Tibial artery (tissue), 4 donors: Measurements from ENCODE around the gene SPEG.

Source experiments
- DNase-seq, 2 donors: peaks; one replicate each; pipeline ENCODE4 v3.0.0-alpha.2; 2019
- H3K27ac ChIP-seq, 2 donors: fragments of 200-600 bp; sonication (generic) in 1 of 2; 1 replicate in 1 of 2; 2 replicates in 1 of 2; pipeline ENCODE4 v1.5.1; 2018 to 2019; ENCODE audit warnings: mild to moderate bottlenecking in 1 of 2
- H3K27me3 ChIP-seq, 2 donors: fragments of 200-600 bp; sonication (generic) in 1 of 2; one replicate each; pipeline versions ENCODE4 v1.5.1 to v1.6.0; 2016 to 2019
- H3K36me3 ChIP-seq, 3 donors: fragments of 200-600 bp; sonication (generic) in 2 of 3; one replicate each; pipeline ENCODE4 v1.5.1; 2016 to 2019; ENCODE audit warnings: mild to moderate bottlenecking in 2 of 3
- H3K4me1 ChIP-seq, 4 donors: fragments of 200-600 bp; sonication (generic) in 2 of 4; 1 replicate in 3 of 4; 2 replicates in 1 of 4; pipeline ENCODE4 v1.5.1; 2016 to 2019
- H3K4me3 ChIP-seq, 2 donors: fragments of 200-600 bp; sonication (generic) in 1 of 2; 1 replicate in 1 of 2; 2 replicates in 1 of 2; pipeline ENCODE4 v1.5.1; 2018 to 2019; ENCODE audit warnings: mild to moderate bottlenecking in 2 of 2
- H3K9me3 ChIP-seq, 3 donors: fragments of 200-600 bp; sonication (generic) in 1 of 3; one replicate each; pipeline ENCODE4 v1.5.1; 2016 to 2019
- intact Hi-C: fragments of 100-400 bp; cut with DNase I; formaldehyde crosslinking; loops from one replicate; pipeline ENCODE4 v1.15.0; 2023; ENCODE audit warnings: low total_unique reads
- TF ChIP-seq, protein P1 (sequence below), 2 experiments: fragments of 200-600 bp in 1 of 2; fragments of 450-650 bp in 1 of 2; IDR thresholded peaks; one replicate each; pipeline ENCODE4 v1.5.1; 2017 to 2019; ENCODE audit warnings: antibody characterized with exemption in 2 of 2, mild to moderate bottlenecking in 1 of 2, moderate library complexity in 1 of 2

The SPEG gene

DNA sequence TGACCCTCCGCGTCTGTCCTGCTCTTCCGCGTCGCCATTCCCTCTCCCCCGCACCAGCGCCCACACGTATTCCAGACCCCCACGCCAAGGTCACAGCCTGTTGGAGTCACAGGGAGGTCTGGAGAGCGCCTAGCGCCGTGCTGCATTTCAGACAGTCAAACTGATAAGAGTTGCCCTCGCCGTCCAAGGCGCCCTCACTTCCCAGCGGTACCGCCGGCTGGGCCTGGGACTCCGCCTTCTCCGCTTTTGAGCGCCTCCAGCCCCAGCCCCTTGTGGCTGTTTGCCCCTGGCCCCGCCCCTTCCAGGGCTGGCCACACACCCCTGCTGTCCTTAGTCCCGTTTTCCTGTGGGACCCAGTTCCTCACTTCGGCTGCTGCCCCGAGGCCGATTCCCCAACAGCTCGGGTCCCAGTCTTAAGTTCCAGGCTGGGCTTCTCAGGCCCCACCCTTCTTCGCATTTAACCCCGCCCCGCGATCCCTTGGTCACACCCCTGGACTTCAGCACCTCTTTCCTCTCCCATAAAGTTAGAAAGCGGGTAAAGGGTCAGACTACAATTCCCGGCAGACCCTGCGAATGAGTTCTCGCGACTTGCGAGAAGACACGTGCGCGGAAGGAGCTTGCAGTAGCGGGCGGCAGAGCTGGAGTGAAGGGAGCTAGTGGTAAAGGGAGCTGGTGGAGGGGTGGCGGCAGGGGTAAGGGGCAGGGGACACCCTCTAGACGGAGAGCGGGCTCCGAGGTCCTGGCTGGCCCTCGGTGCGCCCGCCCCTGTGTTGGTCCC lies 63.8 kb downstream of the SPEG start, which contains the start of gene GMPPA:
Gene GMPPA (plus strand): TSS at position 612 of the 778 bp plus-strand sequence. CDS start 1,085 bp downstream, outside the sequence.
- no peaks in the 10 kb centered on the region for H3K27me3 ChIP-seq
- intact Hi-C loops = no loop called here
- H3K4me1 ChIP-seq = peaks cover 0 to 46% (median 41%) of the 10 kb centered on the region in 4 donors

DNA sequence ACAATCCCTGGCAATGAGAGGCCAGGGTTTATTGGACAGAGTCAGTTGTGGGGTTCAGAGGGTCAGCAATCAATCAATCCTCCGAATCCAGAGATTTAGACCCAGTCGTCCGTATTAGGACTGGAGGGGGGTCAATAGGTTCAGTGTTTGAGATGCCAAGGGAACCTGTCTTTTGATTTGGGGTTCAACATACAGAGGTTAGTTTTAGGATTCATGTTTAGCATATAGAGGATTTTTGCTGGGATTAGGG lies 64.3 kb downstream of the SPEG start:
- Histone ChIP-seq H3K27ac (peak overlapping the region; percentile 96 to 99), H3K36me3 (peaks cover 12 to 27% (median 24%) of the 10 kb centered on the region in 3 donors), H3K27me3 (no peaks in the 10 kb centered on the region), H3K4me3 (peak overlapping the region; percentile 69 to 73), H3K4me1 (peaks cover 0 to 46% (median 41%) of the 10 kb centered on the region in 4 donors), H3K9me3 (no peaks in the 10 kb centered on the region)
- intact Hi-C loops = no loop called here
- no peak for DNase-seq
- TF ChIP-seq, protein P1, sequence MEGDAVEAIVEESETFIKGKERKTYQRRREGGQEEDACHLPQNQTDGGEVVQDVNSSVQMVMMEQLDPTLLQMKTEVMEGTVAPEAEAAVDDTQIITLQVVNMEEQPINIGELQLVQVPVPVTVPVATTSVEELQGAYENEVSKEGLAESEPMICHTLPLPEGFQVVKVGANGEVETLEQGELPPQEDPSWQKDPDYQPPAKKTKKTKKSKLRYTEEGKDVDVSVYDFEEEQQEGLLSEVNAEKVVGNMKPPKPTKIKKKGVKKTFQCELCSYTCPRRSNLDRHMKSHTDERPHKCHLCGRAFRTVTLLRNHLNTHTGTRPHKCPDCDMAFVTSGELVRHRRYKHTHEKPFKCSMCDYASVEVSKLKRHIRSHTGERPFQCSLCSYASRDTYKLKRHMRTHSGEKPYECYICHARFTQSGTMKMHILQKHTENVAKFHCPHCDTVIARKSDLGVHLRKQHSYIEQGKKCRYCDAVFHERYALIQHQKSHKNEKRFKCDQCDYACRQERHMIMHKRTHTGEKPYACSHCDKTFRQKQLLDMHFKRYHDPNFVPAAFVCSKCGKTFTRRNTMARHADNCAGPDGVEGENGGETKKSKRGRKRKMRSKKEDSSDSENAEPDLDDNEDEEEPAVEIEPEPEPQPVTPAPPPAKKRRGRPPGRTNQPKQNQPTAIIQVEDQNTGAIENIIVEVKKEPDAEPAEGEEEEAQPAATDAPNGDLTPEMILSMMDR (IDR thresholded peaks at IDR 0.05) = no peak

More for the DNA sequence above, 63.8 kb downstream of the SPEG start, which contains the start of gene GMPPA:
- DNase-seq = peak; percentile 98 to 99
- Histone ChIP-seq H3K27ac (peak within 1 kb of the TSS; percentile 96 to 99), H3K36me3 (peaks cover 9 to 24% (median 19%) of the 10 kb centered on the region in 3 donors), H3K4me3 (peak within 1 kb of the TSS; percentile 69 to 73), H3K9me3 (no peaks in the 10 kb centered on the region)
- TF ChIP-seq, protein P1 (IDR thresholded peaks at IDR 0.05) = peak; percentile 12 to 27

DNA sequence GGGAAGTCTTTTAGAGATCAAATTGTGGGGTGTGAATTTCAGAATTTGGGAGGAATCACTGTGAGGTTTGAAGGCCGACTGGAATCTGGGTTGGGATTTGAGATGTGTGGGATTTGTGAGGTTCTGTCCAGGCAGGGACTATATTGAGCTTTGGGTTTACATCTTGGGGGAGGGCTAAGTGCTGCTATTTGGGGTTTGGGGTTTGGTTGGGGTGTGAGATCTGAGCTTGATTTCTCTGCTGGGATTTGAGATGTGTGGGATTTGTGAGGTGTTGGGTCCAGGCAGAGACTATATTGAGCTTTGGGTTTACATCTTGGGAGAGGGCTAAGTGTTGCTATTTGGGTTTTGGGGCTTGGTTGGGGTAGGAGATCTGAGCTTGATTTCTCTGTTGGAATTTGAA lies 64.9 kb downstream of the SPEG start:
- TF ChIP-seq, protein P1 (IDR thresholded peaks at IDR 0.05) = no peak
- H3K9me3 ChIP-seq = no peaks in the 10 kb centered on the region
- peaks cover 0 to 46% (median 40%) of the 10 kb centered on the region in 4 donors for H3K4me1 ChIP-seq
- no peak for DNase-seq
- intact Hi-C loops = no loop called here
- no peaks in the 10 kb centered on the region for H3K27me3 ChIP-seq
- H3K4me3 ChIP-seq = peak overlapping the region; percentile 69 to 73
- peak overlapping the region; percentile 96 to 99 for H3K27ac ChIP-seq
- peaks cover 17 to 33% (median 30%) of the 10 kb centered on the region in 3 donors for H3K36me3 ChIP-seq

DNA sequence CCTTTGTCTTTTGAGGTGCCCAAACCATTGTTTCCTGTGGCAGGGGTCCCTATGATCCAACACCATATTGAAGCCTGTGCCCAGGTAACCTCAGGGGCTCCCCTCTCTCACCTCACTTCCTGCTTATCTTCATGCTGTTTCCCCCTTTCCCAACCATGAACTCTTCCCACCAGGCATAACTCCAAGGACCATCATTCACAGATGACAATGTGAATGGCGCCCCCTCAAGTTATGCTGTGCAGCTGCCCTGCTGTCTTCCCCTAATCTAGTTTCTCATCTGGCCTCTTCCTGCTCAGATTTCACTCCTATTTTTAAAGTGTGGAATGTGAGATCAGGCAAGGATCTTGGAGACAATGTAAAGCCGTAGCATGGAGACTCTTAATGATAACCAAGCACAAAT lies 65.5 kb downstream of the SPEG start:
- DNase-seq = no peak
- Histone ChIP-seq H3K27me3 (no peaks in the 10 kb centered on the region), H3K9me3 (no peaks in the 10 kb centered on the region), H3K36me3 (peaks cover 23 to 38% (median 36%) of the 10 kb centered on the region in 3 donors), H3K4me3 (no peak overlapping the region), H3K4me1 (peaks cover 0 to 40% (median 37%) of the 10 kb centered on the region in 4 donors), H3K27ac (no peak overlapping the region)
- TF ChIP-seq, protein P1 (IDR thresholded peaks at IDR 0.05) = no peak
- intact Hi-C loops = loop anchor here (5.0 kb wide), 1 partner anchor 37 kb away; no protein-coding TSS in a partner anchor

DNA sequence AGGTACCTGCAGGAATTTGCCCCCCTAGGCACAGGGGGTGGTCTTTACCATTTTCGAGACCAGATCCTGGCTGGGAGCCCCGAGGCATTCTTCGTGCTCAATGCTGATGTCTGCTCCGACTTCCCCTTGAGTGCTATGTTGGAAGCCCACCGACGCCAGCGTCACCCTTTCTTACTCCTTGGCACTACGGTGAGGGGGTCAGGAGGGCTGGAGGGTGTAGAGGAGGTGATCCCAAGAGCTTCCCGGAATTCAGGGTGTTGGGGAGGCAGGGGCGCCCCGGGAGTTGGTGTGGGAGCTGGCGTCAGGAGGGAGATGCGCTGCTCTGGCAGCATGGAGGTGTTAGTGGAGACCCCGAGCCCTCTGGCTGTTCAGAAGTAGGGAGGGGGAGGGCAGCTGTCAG lies 67.2 kb downstream of the SPEG start:
- TF ChIP-seq, protein P1 (IDR thresholded peaks at IDR 0.05) = no peak
- peaks cover 35 to 56% (median 53%) of the 10 kb centered on the region in 3 donors for H3K36me3 ChIP-seq
- no peaks in the 10 kb centered on the region for H3K27me3 ChIP-seq
- DNase-seq = no peak
- no peak overlapping the region for H3K4me3 ChIP-seq
- peaks cover 0 to 23% (median 21%) of the 10 kb centered on the region in 4 donors for H3K4me1 ChIP-seq
- intact Hi-C loops = loop anchor here (5.0 kb wide), 1 partner anchor 35 kb away; no protein-coding TSS in a partner anchor
- no peak overlapping the region for H3K27ac ChIP-seq
- no peaks in the 10 kb centered on the region for H3K9me3 ChIP-seq
